ENCODE results near the gene CRAT. TPM values are rescaled to one million over a fixed set of nuclear protein-coding genes. Genes with fewer than 3 reads are reported as not detected.
"Not testable (repeated sequence)": the region's sequence is repeated elsewhere in the genome, so short reads cannot be mapped to it uniquely, and the experiment has no call there.

Gene CRAT
- total and polyA plus RNA-seq, 8 donors: 13.0 to 92.2 (median 29.2) TPM

- H3K27ac ChIP-seq: peak overlapping the region in 1 of 5 donors; percentile 26
- H3K36me3 ChIP-seq: peaks cover 19 to 96% (median 87%) of the 10 kb centered on the region in 4 donors
- H3K27me3 ChIP-seq: no peaks in the 10 kb centered on the region
- 50 to 62% (median 55%) methylated on average over 10 of the region's 10 CpGs for whole genome bisulfite sequencing, 5 donors
- no peak for DNase-seq
- intact Hi-C loops (cut with DNase I; ENCODE audit: low total_unique reads): no loop called here
- H3K9me3 ChIP-seq: no peaks in the 10 kb centered on the region
- no peak overlapping the region for H3K4me3 ChIP-seq
- TF ChIP-seq POLR2AphosphoS5 (IDR thresholded peaks at IDR 0.05): no peak
- no peak for TF ChIP-seq EP300 (IDR thresholded peaks at IDR 0.05)
- TF ChIP-seq POLR2A (IDR thresholded peaks at IDR 0.05): no peak
- TF ChIP-seq, protein P1, sequence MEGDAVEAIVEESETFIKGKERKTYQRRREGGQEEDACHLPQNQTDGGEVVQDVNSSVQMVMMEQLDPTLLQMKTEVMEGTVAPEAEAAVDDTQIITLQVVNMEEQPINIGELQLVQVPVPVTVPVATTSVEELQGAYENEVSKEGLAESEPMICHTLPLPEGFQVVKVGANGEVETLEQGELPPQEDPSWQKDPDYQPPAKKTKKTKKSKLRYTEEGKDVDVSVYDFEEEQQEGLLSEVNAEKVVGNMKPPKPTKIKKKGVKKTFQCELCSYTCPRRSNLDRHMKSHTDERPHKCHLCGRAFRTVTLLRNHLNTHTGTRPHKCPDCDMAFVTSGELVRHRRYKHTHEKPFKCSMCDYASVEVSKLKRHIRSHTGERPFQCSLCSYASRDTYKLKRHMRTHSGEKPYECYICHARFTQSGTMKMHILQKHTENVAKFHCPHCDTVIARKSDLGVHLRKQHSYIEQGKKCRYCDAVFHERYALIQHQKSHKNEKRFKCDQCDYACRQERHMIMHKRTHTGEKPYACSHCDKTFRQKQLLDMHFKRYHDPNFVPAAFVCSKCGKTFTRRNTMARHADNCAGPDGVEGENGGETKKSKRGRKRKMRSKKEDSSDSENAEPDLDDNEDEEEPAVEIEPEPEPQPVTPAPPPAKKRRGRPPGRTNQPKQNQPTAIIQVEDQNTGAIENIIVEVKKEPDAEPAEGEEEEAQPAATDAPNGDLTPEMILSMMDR (IDR thresholded peaks at IDR 0.05): no peak
- H3K4me1 ChIP-seq: peaks cover 0 to 20% (median 16%) of the 10 kb centered on the region in 4 donors
Observed at GRCh38 chr9:129126749-129127618, 16.4 kb upstream of the CRAT start.

DNA sequence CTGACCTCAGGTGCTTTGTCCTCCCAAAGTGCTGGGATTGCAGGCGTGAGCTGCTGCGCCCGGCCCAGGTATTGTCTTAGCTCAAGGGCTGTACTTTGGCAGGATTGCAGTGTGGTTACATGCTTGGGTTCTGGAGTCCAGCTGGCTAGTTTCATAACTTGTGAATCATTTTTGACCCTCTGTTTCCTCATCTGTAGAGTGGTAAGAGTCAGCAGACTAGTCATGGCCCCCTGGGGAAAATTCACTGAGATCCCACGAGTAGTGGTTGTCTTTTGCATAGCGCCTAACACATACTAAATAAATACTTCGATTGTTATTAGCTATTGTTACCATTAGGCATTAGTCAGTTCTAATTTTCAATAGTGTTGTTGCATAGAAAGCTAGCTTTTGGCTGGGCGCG is 14.9 kb upstream of the CRAT start:
- TF ChIP-seq, protein P1 (IDR thresholded peaks at IDR 0.05): no peak
- TF ChIP-seq POLR2A (IDR thresholded peaks at IDR 0.05) (no peak), EP300 (IDR thresholded peaks at IDR 0.05) (no peak)
- 87 to 96% (median 90%) methylated on average over 8 of the region's 8 CpGs for WGBS, 5 donors

DNA sequence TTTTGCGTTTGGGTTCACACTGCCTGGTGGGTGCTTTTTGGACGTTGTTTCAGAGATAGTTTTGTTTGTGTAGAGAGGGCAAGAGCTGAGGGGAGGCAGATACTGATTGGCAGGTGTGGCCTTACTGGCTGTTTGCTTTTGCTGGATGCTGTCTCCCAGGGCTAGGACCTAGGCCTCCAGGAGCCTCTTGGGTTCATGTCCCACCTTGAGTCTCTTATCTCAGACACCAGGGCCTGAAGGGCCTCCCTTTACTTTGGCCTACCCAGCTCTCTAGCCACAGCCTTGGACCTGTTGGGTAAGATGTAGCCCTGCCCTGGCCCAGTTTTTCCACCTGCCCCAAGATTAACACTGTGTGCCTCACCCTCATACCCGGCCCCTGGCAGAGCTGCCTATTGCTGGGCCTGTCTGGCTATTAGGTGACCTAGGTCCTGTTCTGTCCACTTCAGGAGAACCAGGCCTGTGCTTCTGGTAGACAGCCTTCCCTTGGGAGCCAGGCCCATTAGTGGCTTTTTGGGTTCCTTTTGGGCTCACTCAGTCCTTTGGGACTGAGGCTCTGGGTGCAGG is 14.0 kb upstream of the CRAT start:
- TF ChIP-seq POLR2AphosphoS5 (IDR thresholded peaks at IDR 0.05): no peak
- no peak for TF ChIP-seq EP300 (IDR thresholded peaks at IDR 0.05)
- TF ChIP-seq, protein P1 (IDR thresholded peaks at IDR 0.05): no peak
- Histone ChIP-seq H3K4me3 (no peak overlapping the region), H3K36me3 (peaks cover 32 to 93% (median 85%) of the 10 kb centered on the region in 4 donors), H3K9me3 (no peaks in the 10 kb centered on the region), H3K4me1 (peaks cover 0 to 12% (median 7%) of the 10 kb centered on the region in 4 donors), H3K27ac (no peak overlapping the region), H3K27me3 (no peaks in the 10 kb centered on the region)
- intact Hi-C loops (cut with DNase I; ENCODE audit: low total_unique reads): no loop called here
- DNase-seq: no peak
- 25 to 54% (median 43%) methylated on average over 3 of the region's 3 CpGs for WGBS, 5 donors

More for the DNA sequence above, 14.9 kb upstream of the CRAT start:
- no peak overlapping the region for H3K4me3 ChIP-seq
- no peak for DNase-seq
- no peak overlapping the region for H3K27ac ChIP-seq
- H3K36me3 ChIP-seq: peaks cover 27 to 100% (median 91%) of the 10 kb centered on the region in 4 donors
- no peaks in the 10 kb centered on the region for H3K9me3 ChIP-seq
- H3K4me1 ChIP-seq: peaks cover 0 to 12% (median 7%) of the 10 kb centered on the region in 4 donors
- no peaks in the 10 kb centered on the region for H3K27me3 ChIP-seq
- intact Hi-C loops (cut with DNase I; ENCODE audit: low total_unique reads): no loop called here

GRCh38 chr9:129122976-129123375 is 12.4 kb upstream of the CRAT start:
- intact Hi-C loops (cut with DNase I; ENCODE audit: low total_unique reads); DNase-seq; H3K9me3 ChIP-seq; H3K27ac ChIP-seq; H3K4me3 ChIP-seq; H3K27me3 ChIP-seq: not testable (repeated sequence)
- WGBS, 5 donors: 89 to 95% (median 90%) methylated on average over 15 of the region's 15 CpGs
- Histone ChIP-seq H3K36me3 (peaks cover 32 to 77% (median 72%) of the 10 kb centered on the region in 4 donors), H3K4me1 (peaks cover 0 to 17% (median 10%) of the 10 kb centered on the region in 4 donors)

Measured in stomach (tissue), 9 donors.